Stimulated activated CD4-positive, alpha-beta T cell treated with anti-CD3 and anti-CD28 coated beads, Interleukin-1b, Interleukin-23, amount 100 ng/mL, for 4 hours (primary cell): Measurements from ENCODE around the gene PREPL.

Source experiments
- DNase-seq, 2 donors: peaks; one replicate each; pipeline ENCODE4 v3.0.0-alpha.2; 2020; ENCODE audit warnings: low read depth in 2 of 2

The PREPL gene

DNA sequence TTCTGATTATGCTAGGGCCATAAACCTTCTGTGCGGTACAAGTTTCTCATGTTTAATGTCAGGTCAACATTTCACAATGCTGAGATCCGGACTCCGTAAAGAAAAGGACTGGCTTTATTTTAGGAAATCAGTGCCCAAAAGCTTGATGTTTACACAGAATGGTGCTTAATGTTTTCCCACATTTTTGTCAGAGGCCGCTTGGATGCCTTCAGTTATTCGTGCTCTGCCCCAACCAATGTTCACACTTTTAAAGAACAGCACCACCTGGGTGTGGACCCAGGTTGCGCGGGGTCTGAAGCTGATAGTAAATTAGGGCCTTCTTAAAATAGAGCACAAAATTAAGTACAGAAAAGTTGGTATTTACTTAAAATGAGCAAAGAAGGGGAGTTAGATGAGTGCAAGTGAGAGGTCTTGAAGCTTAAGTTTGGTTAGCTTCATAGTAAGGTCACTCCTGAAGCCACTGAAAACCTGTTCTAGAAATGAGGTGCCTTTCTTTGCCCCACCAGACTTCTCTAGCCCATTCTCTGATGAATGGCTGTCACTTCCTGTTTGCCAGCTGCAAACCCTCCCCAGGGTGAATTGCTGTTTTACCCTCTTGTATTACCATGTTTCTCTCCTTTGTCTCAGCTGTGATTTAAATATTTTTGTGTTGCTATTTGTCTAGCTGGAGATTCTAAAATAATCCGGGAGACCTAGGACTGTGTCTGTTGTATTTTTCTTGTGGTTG is 65.5 kb downstream of the PREPL start:
- no peak for DNase-seq

DNA sequence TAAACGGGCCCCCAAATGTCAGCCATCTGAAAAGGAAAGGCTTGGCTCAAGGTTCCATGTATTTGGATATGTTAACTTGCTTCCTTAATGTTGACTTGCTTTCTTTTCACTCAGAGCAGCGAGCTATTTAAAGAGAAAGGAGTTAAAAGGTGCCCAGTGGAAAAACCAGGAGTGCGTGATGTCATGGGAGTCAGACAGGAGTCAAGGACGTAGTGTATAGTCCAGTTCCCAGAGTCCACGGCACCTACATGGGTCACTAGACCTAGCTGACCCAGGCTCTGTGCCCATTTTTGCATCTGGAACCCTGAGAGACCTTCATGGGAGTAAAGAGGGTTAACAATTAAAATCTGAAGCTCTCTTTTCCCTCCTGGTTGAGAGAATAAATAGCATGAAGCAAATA is 66.2 kb downstream of the PREPL start:
- DNase-seq: no peak

DNA sequence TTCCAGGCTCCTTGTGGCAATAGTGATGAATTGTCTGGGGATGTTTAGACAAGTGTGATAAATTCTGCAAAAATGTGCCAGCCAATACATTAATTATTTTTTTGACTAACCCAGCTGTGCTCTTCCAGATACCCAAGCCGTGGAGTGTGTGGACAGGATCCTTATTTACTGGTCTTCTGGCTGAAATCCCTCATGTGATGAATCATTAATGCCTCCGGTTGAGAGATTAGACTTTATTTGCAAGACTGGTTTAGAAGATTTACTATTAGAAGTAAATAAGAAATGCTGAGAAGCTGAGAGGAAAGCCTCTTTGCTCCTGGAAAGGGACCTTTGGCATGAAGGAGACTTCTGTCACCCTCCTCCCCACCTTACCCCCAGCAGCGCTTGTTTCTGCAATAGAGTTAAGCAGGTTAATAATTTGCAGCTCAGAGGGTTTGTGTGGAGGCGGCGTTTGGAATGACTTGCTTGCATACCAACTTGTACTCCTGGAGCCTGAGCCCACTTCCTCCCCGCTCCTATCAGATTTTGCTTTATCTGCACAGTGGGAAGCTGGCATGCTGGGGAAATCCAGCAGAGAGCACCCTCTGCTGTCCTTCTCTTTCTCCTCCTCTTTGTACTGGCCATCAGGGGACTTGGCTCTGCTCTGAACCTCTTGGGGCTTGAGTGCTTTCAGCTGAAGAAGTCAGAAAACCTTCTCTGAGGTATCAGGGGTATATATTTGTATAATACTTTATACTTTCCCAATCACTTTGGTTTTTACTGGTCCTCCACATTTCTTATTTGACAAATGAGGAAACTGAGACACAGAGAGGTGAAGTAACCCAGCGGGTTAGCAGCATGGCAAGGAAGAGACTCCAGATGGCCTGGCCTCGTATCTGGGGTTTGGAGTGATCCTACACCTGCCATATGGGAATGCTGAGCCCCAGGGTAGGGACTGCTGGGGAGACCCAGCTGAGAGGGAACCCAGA is 69.7 kb downstream of the PREPL start:
- DNase-seq: no peak

DNA sequence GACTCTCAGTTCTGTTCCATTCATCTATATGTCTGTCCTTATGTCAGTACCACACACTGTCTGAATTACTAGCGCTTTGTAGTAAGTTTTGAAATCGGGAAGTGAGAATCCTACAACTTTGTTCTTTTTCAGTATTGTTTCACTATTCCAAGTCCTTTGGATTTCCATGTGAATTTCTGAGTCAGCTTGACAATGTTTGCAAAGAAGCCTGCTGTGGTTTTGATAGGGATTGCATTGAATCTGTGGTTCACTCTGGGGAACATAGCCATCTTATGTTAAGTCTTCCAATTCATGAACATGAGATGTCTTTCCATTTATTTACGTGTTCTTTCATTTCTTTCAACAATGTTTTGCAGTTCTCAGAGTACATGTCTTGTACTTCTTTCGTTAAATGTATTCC is 71.0 kb downstream of the PREPL start:
- no peak for DNase-seq

DNA sequence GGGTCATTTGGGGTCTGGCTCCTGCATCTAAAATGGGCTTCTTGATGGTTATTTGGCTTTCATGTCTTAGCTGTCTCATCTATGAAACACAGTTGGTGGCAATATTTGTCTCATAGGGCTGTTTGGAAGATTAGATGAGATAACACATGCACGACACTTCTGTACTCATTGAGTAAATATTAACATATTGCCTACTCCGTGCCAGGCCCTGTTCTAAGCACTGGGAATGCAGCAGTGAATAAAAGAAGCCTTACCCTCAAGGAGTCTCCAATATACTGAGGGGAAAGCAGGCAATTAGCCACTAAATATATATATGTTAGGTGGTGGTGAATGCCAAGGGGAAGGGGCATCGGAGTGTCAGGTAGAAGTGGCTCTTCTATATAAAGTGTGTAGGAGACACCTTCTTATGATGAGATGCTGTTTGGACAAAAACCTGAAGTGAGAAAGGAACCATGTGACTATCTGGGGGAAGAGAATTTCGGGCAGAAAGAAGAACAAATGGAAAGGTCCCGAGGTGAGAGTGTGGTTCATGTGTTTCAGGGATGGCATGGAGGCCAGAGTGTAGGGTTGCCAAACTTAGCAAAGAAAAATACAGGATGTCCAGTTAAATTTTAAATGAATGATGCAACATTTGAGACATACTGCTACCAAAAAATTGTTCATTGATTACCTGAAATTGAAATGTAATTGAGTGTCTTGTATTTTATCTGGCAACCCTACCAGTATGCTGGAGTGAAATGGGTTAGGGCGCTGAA is 74.2 kb downstream of the PREPL start:
- DNase-seq: no peak

DNA sequence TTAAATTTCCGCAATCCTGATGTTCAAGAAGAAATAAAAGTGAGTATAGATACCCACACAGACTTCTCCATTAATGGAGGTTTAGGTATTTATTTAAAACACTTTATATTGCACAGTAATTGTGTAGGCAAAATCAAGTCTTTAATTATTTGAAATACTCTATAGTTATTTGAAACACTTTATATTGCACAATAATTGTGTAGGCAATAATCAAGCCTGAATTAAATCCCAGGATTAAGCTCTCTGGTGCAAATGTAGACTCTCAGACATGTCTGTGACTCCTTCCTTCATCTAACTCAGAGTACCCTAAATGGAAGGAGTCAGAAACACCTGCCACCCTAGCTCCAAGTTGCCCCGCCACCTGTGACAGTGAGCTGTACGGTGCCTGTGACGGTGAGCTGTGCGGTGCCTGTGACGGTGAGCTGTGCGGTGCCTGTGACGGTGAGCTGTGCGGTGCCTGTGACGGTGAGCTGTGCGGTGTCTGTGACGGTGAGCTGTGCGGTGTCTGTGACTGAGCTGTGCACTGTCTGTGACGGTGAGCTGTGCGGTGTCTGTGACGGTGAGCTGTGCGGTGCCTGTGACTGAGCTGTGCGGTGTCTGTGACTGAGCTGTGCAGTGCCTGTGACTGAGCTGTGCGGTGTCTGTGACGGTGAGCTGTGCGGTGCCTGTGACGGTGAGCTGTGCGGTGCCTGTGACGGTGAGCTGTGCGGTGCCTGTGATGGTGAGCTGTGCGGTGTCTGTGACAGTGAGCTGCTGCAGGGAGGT is 75.0 kb downstream of the PREPL start:
- no peak for DNase-seq

DNA sequence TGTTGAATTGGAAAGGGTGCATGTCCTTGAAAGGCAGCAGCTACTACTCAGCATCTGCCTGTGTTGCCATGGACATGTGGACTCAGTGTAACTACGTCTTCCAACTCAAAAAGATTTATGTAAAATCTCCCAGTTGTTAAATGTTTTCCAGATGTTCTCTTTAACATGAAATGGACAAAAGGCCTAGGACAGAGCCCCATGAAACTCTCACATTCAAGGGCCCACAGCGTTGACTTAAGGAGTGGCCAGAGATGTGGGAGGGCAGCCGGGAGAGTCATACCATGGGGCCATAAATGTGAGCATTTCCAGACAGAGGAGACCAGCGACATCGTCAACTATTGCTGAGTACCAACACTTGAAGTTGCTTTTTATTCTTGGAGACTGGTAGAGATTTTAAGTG is 76.1 kb downstream of the PREPL start:
- DNase-seq: no peak

DNA sequence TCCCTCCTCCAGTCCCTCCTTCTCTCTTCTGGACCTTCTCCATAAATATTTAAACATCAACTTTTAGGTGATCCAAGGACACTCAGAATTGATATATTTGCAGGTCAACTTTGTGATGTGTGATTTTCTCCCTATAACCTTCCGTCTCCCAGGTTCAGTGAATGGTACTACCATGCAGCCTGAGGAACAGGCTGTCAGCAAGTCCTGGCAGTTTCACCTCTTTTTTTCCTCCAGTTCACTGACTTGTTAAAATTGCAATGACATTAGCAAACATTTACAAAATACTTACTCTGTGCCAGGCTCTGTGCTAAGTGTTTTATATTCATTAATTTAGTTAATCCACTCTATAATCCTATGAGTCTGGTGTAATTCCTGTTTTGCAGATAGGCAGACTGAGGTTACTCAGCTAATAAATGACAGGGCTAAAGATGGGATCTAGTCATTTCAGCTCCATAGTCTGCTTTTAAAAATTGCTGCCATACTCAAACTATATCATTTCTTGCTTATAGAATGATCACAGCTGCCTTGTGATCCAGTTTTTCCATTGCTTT is 78.1 kb downstream of the PREPL start:
- no peak for DNase-seq

DNA sequence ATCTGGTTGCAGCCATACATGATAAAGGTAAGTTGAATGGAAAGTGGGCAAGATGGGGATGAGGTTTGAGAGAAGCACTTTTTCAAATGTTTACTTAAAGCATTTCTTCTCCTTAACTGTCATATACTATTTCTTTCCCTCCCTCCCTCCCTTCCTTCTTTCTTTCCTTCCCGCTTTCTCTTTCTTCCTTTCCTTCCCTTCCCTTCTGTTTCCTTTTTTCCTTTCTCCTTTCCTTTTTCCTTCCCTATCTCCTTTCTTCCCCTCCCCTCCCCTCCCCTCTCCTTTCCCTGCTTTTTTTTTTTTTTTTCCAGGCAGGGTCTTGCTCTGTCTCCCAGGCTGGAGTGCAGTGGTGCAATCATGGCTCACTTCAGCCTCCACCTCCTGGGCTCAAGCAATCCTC is 80.4 kb downstream of the PREPL start:
- no peak for DNase-seq

DNA sequence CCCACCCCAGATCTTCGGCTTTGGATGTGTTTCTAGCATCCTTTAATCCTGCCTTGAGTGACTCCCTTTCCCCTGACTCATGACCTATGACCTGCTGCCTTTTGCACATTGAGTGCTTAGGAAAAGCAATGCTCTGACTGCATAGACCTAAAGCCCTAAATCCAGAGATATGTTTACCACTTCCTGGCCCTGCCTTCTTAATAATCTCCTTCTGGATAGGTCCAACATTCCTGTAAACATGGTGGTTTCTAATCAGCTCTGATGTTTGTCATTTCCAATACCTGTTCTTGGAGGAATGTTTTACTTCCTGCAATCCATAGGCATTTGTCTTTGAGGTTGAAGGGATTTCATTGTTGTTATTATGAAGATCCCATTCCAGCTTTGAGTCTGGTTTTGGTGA is 83.8 kb downstream of the PREPL start:
- no peak for DNase-seq

DNA sequence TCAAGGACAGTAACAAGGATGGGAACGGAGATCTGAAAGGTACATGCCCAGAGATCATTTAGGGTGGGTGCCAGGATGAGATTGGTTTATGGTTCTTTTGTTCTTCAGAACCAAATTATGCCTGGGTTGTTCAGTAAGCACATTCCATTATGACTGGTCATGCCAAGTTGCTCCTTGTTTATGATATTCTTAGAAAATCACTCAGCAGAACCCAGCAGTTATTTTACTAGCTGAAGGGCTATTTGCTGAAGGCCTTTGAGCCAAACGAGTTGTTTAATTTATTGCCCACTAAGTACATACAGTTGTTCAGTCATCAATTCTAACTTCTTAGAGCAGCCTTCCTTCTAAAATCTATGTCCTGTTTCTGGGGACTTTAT is 85.4 kb downstream of the PREPL start:
- DNase-seq: no peak

DNA sequence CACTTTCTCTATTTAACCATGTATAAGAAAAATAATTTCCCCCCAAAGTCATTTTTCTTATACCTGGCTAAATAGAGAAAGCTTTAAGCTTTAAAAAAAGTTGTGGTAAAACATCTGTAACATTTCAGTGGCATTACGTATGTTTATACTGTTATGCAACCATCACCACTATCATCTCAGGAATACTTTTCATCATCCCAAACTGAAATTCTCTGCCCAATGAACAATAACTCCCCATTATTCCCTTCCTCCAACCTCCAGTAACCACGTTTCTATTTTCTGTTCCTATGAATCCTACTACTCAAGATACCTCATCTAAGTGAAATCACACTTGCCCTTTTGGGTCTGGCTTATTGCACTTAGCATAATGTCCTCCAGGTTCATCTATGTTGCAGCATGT is 87.7 kb downstream of the PREPL start:
- DNase-seq: no peak

DNA sequence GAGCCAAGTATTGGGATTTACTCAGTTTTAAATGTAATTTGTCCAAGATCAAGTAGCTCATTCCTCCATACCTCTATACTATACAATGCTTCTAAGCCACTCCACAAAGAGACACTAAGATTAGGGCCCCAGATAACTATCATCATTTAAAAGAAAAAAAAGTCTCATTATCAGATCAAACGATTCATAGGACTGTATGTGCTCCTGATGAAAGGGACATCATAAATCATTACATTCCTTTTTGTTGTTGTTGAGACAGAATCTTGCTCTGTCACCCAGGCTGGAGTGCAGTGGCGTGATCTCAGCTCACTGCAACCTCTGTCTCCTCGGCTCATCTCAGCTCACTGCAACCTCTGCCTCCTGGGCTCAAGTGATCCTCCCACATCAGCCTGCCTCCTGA is 88.2 kb downstream of the PREPL start:
- no peak for DNase-seq

DNA sequence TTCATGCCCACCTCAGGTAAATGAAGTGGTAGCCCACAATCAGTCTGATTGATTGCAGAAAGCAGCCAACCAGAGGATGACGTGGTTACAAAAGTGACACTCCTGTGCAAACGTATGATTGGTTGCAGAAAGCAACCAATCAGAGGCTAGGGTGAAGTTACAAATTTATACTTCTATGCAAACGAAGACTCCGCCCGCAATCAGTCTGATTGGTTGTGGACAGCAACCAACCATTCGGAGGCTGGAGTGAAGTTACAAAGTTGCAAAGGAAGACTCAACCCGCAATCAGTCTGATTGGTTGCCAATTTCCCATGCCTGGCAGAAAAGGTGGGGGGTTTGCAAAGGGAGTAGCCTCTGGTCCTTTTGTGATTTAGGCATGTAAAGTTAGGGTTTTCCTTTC is 90.0 kb downstream of the PREPL start:
- no peak for DNase-seq

DNA sequence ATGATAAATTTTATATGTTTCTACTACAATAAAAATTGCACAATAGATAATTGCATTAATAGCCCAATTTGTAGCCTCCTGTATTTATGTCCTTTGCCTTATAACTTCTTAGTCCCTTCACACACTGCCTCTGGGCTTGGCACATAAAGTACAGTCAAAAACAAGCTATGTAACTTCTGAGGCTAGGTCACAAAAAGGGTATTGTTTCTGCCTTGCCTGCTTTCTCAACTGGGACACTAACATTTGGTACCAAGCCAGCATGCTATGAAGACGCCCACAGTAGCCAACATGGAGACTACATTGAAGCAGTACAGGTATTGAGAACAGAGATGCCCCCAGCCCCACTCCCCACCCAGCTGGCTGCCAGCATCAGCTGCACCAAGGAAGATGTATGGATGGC is 91.5 kb downstream of the PREPL start:
- DNase-seq: no peak

DNA sequence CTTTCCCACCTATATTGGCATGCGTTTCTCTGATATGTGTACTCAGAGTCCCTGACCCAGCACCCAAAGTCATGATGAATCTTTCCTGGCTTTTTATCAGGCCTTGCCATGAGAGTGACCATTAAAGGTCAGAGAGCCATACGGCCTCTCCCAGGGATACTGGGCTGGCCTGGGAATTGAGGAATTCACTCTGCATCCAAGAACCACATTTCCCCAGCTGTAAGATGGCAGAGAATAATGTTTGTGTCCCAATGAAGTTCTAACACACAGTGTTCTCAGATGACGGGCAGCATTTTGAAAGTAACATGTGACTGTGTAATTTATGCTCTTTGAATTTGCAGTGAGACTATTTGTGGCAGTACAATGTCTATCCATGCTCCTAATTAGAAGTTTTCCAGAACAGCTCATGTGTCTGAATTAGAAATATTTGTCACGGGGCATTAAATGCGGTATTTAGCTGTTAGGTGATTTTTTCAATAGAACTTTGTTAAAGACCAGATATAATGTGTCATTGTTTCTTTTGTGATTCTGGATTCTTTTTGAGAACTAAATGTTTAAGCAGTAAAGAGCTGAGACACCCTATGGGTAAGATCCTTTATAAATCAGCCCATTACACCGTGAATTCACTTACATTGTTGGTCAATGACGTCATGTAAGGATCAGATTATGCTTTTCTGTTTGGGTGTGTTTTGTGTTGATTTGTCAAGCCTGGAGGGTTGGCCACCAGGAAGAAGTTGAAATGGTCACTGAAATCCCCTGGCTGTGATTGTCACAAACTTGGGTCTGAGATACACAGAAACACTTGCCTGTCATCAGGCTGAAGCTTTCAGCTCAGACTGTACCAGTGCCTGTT is 93.3 kb downstream of the PREPL start:
- DNase-seq: no peak
